ENCODE results near the gene SRGAP1. TPM values are rescaled to one million over a fixed set of nuclear protein-coding genes. Genes with fewer than 3 reads are reported as not detected.

The SRGAP1 gene
- total and polyA plus RNA-seq, 2 of the 8 experiments (the other 6 are each of a cell fraction or from before 2014, with no cell fraction given), result 3.2 to 7.3 TPM

DNA sequence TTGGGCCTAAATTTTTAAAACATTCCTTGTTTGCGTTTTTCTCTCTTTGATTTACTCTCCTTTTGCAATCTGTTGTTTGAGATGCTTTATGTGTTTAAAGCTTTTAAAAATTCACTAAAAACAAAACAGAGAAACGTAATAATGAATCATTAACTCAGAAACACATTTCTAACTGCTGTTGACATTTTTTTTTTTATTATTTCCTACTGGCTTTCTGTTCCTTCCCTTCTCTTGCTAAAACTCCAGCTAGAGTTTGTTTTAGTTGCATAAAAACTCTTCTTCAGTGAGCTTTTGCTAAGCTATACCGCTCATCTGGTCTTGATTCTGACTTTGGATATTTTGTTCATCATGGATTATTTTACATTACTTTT lies 29.0 kb upstream of the SRGAP1 start (continued):
- no peak for TF ChIP-seq KDM5A (IDR thresholded peaks at IDR 0.05; ENCODE audit: low read length)
